ENCODE results near the gene SAMSN1.

Gene SAMSN1

DNA sequence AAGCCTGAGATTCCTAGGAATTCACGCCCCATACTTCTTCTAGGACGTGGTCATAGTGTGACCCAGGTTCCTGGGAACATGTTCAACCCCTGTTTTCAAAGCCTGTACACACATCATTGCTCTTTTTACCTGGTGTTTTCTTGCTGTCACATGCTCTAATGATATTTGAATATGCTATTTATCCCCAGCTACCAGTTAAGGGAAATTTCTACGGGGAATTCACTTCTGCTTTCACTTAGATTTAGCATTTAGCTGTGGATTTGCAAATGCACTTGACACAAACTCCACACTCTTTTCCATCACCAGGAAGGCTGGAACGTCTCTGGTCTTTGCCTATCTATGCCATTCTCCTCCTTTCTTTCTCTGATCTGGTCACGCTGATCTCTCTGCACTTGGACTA lies 11.3 kb upstream of the SAMSN1 start:
- in situ Hi-C loops (cut with HindIII; ENCODE audit: low sequenced_read_pairs) = no loop called here
- no peak for DNase-seq (ENCODE audit: low read depth, low spot score)
- no peak for TF ChIP-seq CTCF (IDR thresholded peaks at IDR 0.05; ENCODE audit: low read depth, low read length)
- H3K4me3 ChIP-seq (ENCODE audit: low read depth, low read length) = no peak overlapping the region

GRCh38 chr21:14554948-14555347 lies 8.8 kb upstream of the SAMSN1 start:
- DNase-seq (ENCODE audit: low read depth, low spot score) = no peak
- H3K4me3 ChIP-seq (ENCODE audit: low read depth, low read length) = no peak overlapping the region
- in situ Hi-C loops (cut with HindIII; ENCODE audit: low sequenced_read_pairs) = no loop called here
- no peak for TF ChIP-seq CTCF (IDR thresholded peaks at IDR 0.05; ENCODE audit: low read depth, low read length)

- H3K4me3 ChIP-seq (ENCODE audit: low read depth, low read length) = no peak overlapping the region
- DNase-seq (ENCODE audit: low read depth, low spot score) = peak; percentile 4
- in situ Hi-C loops (cut with HindIII; ENCODE audit: low sequenced_read_pairs) = no loop called here
- no peak for TF ChIP-seq CTCF (IDR thresholded peaks at IDR 0.05; ENCODE audit: low read depth, low read length)
These were observed 7.3 kb upstream of the SAMSN1 start for GRCh38 chr21:14553422-14553821.

DNA sequence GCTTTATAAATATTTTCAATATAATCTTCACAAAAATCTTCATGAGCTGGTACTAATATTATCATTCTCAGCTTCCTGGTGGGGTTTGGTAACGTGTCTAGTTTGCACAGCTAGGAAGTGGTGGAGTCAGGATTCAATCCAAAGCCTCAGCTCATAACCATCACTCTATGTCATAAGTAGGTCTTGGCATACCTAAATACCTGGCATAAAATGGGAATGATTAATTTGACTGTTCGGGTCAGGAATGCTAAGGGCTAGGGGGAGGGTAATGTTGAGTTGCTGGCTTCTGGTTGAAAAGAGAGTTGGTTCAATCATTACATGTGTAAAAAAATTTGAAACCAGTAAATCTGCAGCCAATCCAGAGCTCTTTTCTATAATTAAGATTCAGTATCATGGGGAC lies 5.6 kb upstream of the SAMSN1 start:
- no peak for TF ChIP-seq CTCF (IDR thresholded peaks at IDR 0.05; ENCODE audit: low read depth, low read length)
- H3K4me3 ChIP-seq (ENCODE audit: low read depth, low read length) = no peak overlapping the region
- no peak for DNase-seq (ENCODE audit: low read depth, low spot score)
- in situ Hi-C loops (cut with HindIII; ENCODE audit: low sequenced_read_pairs) = no loop called here

- TF ChIP-seq CTCF (IDR thresholded peaks at IDR 0.05; ENCODE audit: low read depth, low read length) = no peak
- DNase-seq (ENCODE audit: low read depth, low spot score) = no peak
- in situ Hi-C loops (cut with HindIII; ENCODE audit: low sequenced_read_pairs) = no loop called here
- H3K4me3 ChIP-seq (ENCODE audit: low read depth, low read length) = no peak overlapping the region
These were observed 4.0 kb upstream of the SAMSN1 start for GRCh38 chr21:14550135-14550534.

- H3K4me3 ChIP-seq (ENCODE audit: low read depth, low read length) = no peak overlapping the region
- no peak for DNase-seq (ENCODE audit: low read depth, low spot score)
- in situ Hi-C loops (cut with HindIII; ENCODE audit: low sequenced_read_pairs) = no loop called here
- no peak for TF ChIP-seq CTCF (IDR thresholded peaks at IDR 0.05; ENCODE audit: low read depth, low read length)
These were observed 2.7 kb upstream of the SAMSN1 start for GRCh38 chr21:14548779-14549178.

All from astrocyte of the spinal cord (primary cell).